Stimulated activated CD8-positive, alpha-beta memory T cell treated with anti-CD3 and anti-CD28 coated beads, Interleukin-7, amount 100 ng/mL, for 24 hours (primary cell): ENCODE measurements around the gene TNFRSF19.

ENCODE experiments used
- DNase-seq: peaks from one replicate; pipeline ENCODE4 v3.0.0-alpha.2; 2020; ENCODE audit warnings: low read depth

TNFRSF19 gene

DNA sequence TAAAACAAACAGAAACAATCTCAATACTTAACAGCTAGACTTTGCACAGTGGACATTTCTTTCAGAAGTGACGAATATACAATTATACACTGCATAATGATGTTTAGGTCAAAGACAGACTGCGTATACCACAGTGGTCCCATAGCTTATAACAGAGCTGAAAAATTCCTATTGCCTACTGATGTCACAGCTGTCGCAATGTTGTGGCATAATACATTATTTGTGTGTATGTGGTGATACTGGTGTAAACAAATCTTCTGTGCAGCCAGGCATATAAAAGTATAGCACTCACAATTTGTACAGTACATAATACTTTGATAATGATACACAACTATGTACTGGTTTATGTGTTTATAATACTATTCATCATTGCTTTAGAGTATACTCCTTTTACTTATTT lies 116.7 kb downstream of the TNFRSF19 start:
- DNase-seq = no peak

GRCh38 chr13:23687614-23688013 lies 117.4 kb downstream of the TNFRSF19 start:
- DNase-seq = no peak

- no peak for DNase-seq
Observed at GRCh38 chr13:23688336-23688735, 118.1 kb downstream of the TNFRSF19 start.

DNA sequence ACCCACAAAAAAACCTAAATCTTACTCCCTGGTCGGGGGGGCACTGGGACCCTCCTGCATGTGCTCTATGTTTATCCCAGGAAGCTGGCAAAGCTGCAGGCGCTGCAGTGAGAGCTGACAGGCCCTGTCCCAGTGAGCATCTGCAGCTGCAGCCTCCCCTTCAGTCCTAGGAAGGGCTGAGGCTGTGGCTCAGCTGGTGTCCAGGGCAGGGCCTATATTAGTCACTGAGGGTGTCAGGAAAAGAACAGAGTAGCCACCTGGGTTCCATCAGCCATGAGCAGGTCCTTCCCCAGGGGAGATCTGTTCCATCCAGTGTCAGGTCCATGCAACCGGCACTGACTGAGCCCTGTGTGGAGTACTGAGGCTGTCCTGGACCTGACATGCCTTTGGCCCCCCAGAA lies 120.5 kb downstream of the TNFRSF19 start:
- no peak for DNase-seq

DNA sequence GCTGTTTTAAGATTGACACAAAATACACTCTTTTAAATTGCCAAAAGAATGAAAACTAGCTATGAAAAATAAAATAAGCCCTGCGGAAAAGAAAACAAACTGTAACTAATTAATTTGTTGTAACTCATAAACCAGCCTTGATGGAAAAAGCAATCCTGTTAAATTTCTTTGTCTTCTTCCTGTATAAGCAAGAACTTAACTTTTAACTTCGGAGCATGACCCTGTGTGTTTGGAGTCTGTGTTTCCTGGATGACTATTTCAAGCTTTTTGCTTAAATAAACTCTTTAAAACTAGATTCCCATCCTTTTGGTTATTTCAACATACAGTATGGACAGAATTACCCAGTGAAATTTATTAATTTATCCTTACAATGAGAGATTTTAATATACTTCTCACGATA lies 122.6 kb downstream of the TNFRSF19 start:
- DNase-seq = no peak

GRCh38 chr13:23695196-23695595 lies 125.0 kb downstream of the TNFRSF19 start:
- no peak for DNase-seq

DNA sequence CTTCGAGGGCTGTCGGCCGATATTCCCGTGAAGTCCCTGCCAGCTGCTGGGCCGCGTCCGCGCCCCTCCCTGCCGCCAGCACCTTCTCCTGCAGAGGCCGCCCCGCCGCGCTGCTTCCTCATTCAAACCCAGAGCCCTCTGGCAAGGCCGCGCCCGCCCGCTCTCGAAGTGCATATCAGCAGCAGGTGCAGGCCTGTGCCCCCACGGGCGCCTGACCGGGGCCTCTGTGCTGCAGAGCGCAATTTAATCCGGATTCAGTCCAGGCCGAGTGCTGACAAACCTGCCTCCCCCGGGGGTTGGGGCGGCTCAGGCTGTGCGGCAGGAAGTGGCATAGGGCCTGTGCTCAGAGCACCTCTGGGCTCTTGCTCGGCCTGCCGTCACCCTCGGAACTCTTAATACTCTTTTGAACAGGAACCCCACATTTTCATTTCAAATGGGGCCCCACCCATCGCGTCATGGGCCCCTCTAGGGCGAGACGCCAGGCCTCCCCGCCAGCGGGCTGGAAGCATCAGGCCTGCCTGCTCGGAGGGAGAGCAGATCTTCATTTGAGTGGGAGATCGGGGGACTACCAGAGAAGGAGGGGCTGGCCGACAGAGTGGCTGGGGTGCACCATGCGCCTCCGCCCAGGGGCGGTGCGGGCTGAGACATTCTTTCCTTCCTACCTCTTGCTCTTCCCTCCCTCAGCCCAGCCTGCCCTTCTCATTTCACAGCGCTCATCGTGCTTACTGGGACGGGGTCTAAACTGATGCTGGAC lies 125.7 kb downstream of the TNFRSF19 start:
- peak; percentile 27 for DNase-seq

GRCh38 chr13:23696610-23697009 lies 126.4 kb downstream of the TNFRSF19 start:
- DNase-seq = no peak

- DNase-seq = no peak
Observed at GRCh38 chr13:23697772-23698313, 127.6 kb downstream of the TNFRSF19 start.

DNA sequence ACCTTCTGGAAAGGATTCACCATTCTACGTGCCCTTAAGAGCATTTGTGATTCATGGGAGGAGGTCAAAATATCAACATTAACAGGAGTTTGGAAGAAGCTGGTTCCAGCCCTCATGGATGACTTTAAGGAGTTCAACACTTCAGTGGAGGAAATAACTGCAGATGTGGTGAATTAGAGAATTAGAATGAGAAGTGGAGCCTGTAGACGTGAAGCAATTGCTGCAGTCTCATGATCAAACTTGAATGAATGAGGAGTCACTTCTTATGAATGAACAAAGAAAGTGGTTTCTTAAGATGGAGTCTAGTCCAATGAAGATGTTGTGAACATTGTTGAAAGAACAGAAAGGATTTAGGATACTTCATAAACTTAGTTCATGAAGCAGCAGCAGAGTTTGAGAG lies 129.1 kb downstream of the TNFRSF19 start:
- no peak for DNase-seq

- no peak for DNase-seq
Observed at GRCh38 chr13:23701186-23701585, 131.0 kb downstream of the TNFRSF19 start.

GRCh38 chr13:23701636-23702035 lies 131.4 kb downstream of the TNFRSF19 start:
- no peak for DNase-seq

- no peak for DNase-seq
Observed at GRCh38 chr13:23703246-23703860, 133.1 kb downstream of the TNFRSF19 start.

- no peak for DNase-seq
Observed at GRCh38 chr13:23705583-23705982, 135.4 kb downstream of the TNFRSF19 start.

GRCh38 chr13:23707674-23708073 lies 137.5 kb downstream of the TNFRSF19 start:
- DNase-seq = no peak

DNA sequence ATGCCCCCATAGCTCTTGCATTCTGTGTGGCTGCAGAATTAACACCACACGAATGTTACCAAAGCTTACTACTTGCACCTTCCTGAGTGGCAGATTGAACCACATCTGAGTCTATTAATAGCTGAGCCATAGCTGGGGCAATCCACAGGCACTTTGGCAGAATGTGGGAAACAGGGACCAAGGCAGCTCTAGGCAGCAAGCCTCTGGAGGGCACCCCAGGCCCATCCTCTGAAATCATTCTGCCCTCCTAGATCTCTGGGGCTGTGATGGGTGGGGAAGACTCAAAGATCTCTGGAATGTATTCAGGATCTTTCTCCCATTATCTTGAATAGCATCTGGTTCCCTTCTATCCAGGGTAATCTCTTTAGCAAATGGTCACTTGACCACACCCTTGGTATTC lies 139.3 kb downstream of the TNFRSF19 start:
- DNase-seq = no peak

- DNase-seq = no peak
Observed at GRCh38 chr13:23710366-23710765, 140.2 kb downstream of the TNFRSF19 start.

- DNase-seq = no peak
Observed at GRCh38 chr13:23711355-23711754, 141.1 kb downstream of the TNFRSF19 start.

DNA sequence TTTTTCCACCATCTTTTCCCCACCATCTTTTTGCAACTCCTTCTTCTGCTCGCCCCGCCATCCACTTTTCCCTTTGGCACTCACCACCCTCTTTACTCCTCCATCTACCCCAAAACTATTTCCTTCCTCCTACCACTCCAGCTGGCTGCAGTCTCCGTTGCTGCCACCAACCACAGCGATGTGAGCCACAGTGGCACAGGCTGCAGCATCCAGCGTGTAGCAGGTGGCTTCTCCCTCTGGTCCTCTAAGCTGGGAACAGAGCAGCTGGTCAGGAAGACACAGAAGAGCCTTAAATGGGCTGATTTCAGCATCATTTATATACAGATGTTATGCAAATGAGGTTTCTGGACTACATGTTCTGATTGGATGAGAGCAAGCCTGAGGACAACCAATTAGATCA lies 144.5 kb downstream of the TNFRSF19 start:
- DNase-seq = no peak

GRCh38 chr13:23715092-23715761 lies 145.0 kb downstream of the TNFRSF19 start:
- no peak for DNase-seq

DNA sequence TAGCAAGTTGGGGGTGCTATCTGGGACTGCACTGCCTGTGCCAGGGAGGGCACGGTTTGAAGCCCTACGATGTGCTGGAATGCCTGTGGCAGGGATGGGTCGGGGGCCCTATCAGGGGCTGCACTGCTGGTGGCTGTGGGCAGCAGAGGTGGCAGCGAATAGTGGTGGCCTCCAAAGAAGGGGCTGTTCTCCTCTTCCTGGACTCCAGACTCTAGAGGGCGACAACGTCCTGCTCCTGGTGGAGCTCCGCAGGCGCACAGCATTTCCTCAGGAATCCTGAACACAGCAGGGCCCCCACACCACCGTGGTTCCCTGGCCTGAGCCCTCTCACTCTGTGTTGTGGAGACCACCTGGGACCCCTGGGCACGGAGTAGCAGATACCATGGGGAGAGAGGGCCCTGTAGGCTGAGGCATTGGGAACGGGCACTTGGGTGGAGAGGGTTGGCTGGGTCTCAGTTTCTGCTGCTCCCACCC lies 145.6 kb downstream of the TNFRSF19 start:
- no peak for DNase-seq

DNA sequence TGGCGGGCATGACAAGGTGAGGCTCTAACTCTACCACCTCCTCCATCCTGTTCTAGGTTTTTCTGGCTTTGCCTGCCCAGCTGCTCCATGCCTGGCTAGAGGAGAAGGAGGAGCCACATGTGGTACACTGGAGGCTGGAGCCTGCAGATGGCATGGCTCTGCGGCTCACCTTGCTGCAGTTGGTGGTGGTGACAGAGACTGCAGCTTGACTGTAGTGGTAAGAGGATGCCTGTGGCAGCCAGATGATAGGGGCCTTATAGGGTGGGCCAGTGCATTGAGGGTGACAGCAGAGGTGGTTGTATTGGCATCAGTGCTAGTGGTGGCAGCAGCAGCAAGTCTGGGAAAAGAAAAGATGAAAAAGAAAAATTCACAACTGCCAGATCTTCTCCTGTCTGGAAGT lies 146.2 kb downstream of the TNFRSF19 start:
- no peak for DNase-seq

- DNase-seq = no peak
Observed at GRCh38 chr13:23718996-23719395, 148.8 kb downstream of the TNFRSF19 start.
